Prostate gland (tissue), 2 donors: Measurements from ENCODE around the gene MTOR.

Experiments used
- CTCF ChIP-seq, 4 experiments: fragments of 200-600 bp in 2 of 4; fragments of 450-650 bp in 2 of 4; sonication (generic) in 2 of 4; IDR thresholded peaks; 1 replicate in 3 of 4; 2 replicates in 1 of 4; pipeline ENCODE4 v1.5.1; 2016 to 2019; ENCODE audit warnings: antibody characterized with exemption in 4 of 4, mild to moderate bottlenecking in 2 of 4, moderate library complexity in 2 of 4
- POLR2A ChIP-seq: fragments of 450-650 bp; IDR thresholded peaks from one replicate; pipeline ENCODE4 v1.6.1; 2016; ENCODE audit warnings: antibody characterized with exemption, mild to moderate bottlenecking

GRCh38 chr1:11207898-11208611 lies 54.3 kb downstream of the MTOR start:
- TF ChIP-seq CTCF (IDR thresholded peaks at IDR 0.05), result no peak
- TF ChIP-seq POLR2A, result no peak
